WTC11 (cell line): Measurements from ENCODE around the gene MYO19. TPM values are rescaled to one million over a fixed set of nuclear protein-coding genes. Genes with fewer than 3 reads are reported as not detected.
A peak's percentile ranks its signal among the peaks of the same experiment; 100 is the strongest.
"Not testable (repeated sequence)": the region's sequence is repeated elsewhere in the genome, so short reads cannot be mapped to it uniquely, and the experiment has no call there.

Source experiments
- ATAC-seq: fragments of 200-7000 bp; cut with Tn5 transposase; 2 replicates; pipeline ENCODE4 v1.10.0; 2021; ENCODE audit warnings: mild to moderate bottlenecking, moderate library complexity
- CTCF ChIA-PET: fragments of 300-600 bp; sonication (Branson Sonifier 250); formaldehyde crosslinking; loops from one replicate; lab custom pipeline; 2021; ENCODE audit warnings: antibody characterized with exemption; lab: Charles Lee
- POLR2A ChIA-PET: fragments of 350-600 bp; sonication (Branson Sonifier 250); formaldehyde crosslinking; loops from one replicate; lab custom pipeline; 2021; ENCODE audit warnings: antibody characterized with exemption; lab: Charles Lee
- DNase-seq: peaks from one replicate; pipeline ENCODE4 v3.0.0; 2021; ENCODE audit warnings: low spot score
- H3K27ac Mint-ChIP-seq: 2 replicates; pipeline ENCODE4 v1.8.0; 2021; ENCODE audit warnings: mixed read lengths
- H3K27me3 Mint-ChIP-seq: 2 replicates; pipeline ENCODE4 v1.8.0; 2021; ENCODE audit warnings: low read depth, mild to moderate bottlenecking, moderate library complexity, mixed read lengths
- H3K36me3 Mint-ChIP-seq: 2 replicates; pipeline ENCODE4 v1.8.0; 2021; ENCODE audit warnings: mixed read lengths
- H3K4me1 Mint-ChIP-seq: 2 replicates; pipeline ENCODE4 v1.8.0; 2022; ENCODE audit warnings: mixed read lengths
- H3K4me3 Mint-ChIP-seq: 2 replicates; pipeline ENCODE4 v1.8.0; 2021; ENCODE audit warnings: mild to moderate bottlenecking, moderate library complexity, mixed read lengths
- H3K9me3 Mint-ChIP-seq: 2 replicates; pipeline ENCODE4 v1.8.0; 2021; ENCODE audit warnings: mixed read lengths
- CREB1 ChIP-seq: sonication (generic); formaldehyde crosslinking; IDR thresholded peaks from 2 replicates; pipeline ENCODE4 v1.8.0; 2023; ENCODE audit warnings: mild to moderate bottlenecking, missing genetic modification reagents
- CREM ChIP-seq: sonication (generic); formaldehyde crosslinking; IDR thresholded peaks from 2 replicates; pipeline ENCODE4 v1.8.1; 2022; ENCODE audit warnings: mild to moderate bottlenecking, missing genetic modification reagents, moderate library complexity
- EMX1 ChIP-seq: fragments of 250-450 bp; sonication (Bioruptor Pico); IDR thresholded peaks from 2 replicates; pipeline ENCODE4 v1.8.0; 2021; ENCODE audit warnings: mild to moderate bottlenecking
- ETV6 ChIP-seq: sonication (generic); formaldehyde crosslinking; IDR thresholded peaks from 2 replicates; pipeline ENCODE4 v1.8.1; 2022; ENCODE audit warnings: mild to moderate bottlenecking, missing genetic modification reagents
- FOXK1 ChIP-seq: sonication (generic); formaldehyde crosslinking; IDR thresholded peaks from 2 replicates; pipeline ENCODE4 v1.8.0; 2022; ENCODE audit warnings: mild to moderate bottlenecking, moderate library complexity, missing genetic modification reagents
- GTF2I ChIP-seq: fragments of 250-450 bp; sonication (Bioruptor Pico); conservative IDR thresholded peaks from 2 replicates; pipeline ENCODE4 v1.4.0; 2021; ENCODE audit warnings: mild to moderate bottlenecking
- IRF2 ChIP-seq: sonication (generic); formaldehyde crosslinking; IDR thresholded peaks from 2 replicates; pipeline ENCODE4 v1.8.0; 2022; ENCODE audit warnings: low read depth, missing genetic modification reagents, borderline replicate concordance
- KAT7 ChIP-seq: sonication (generic); formaldehyde crosslinking; IDR thresholded peaks from 2 replicates; pipeline ENCODE4 v1.8.1; 2023; ENCODE audit warnings: missing genetic modification reagents, mild to moderate bottlenecking, borderline replicate concordance
- NFATC4 ChIP-seq: fragments of 250-450 bp; sonication (Bioruptor Pico); IDR thresholded peaks from 2 replicates; pipeline ENCODE4 v1.9.0; 2021; ENCODE audit warnings: mild to moderate bottlenecking
- NFYB ChIP-seq: sonication (generic); formaldehyde crosslinking; conservative IDR thresholded peaks from 2 replicates; pipeline ENCODE4 v1.8.0; 2022; ENCODE audit warnings: low read depth, missing genetic modification reagents
- NR3C1 ChIP-seq: sonication (generic); formaldehyde crosslinking; conservative IDR thresholded peaks from 2 replicates; pipeline ENCODE4 v1.8.1; 2023; ENCODE audit warnings: low read depth, mild to moderate bottlenecking, missing genetic modification reagents
- RELA ChIP-seq: sonication (generic); formaldehyde crosslinking; IDR thresholded peaks from 2 replicates; pipeline ENCODE4 v1.8.1; 2022; ENCODE audit warnings: missing genetic modification reagents, mild to moderate bottlenecking, borderline replicate concordance
- TEAD4 ChIP-seq: sonication (generic); formaldehyde crosslinking; IDR thresholded peaks from 2 replicates; pipeline ENCODE4 v1.8.0; 2022; ENCODE audit warnings: mild to moderate bottlenecking, missing genetic modification reagents
- ZNF121 ChIP-seq: sonication (generic); formaldehyde crosslinking; IDR thresholded peaks from 2 replicates; pipeline ENCODE4 v1.8.0; 2023; ENCODE audit warnings: missing genetic modification reagents
- ZNF423 ChIP-seq: fragments of 250-450 bp; sonication (Bioruptor Pico); IDR thresholded peaks from 2 replicates; pipeline ENCODE4 v2.1.2; 2022; ENCODE audit warnings: mild to moderate bottlenecking, moderate library complexity
- total RNA-seq: library from RNA; stranded (reverse); gene quantifications from 3 replicates; pipeline ENCODE4 v1.2.3, GENCODE V29; 2021
- TF ChIP-seq, protein P1 (sequence below): fragments of 250-450 bp; sonication (Bioruptor Pico); IDR thresholded peaks from 2 replicates; pipeline ENCODE4 v1.8.0; 2021; ENCODE audit warnings: mild to moderate bottlenecking
- TF ChIP-seq, protein P2 (sequence below): sonication (generic); formaldehyde crosslinking; conservative IDR thresholded peaks from 2 replicates; pipeline ENCODE4 v1.8.1; 2023; ENCODE audit warnings: mild to moderate bottlenecking, low read depth, missing genetic modification reagents, moderate library complexity
- TF ChIP-seq, protein P3 (sequence below): sonication (generic); formaldehyde crosslinking; IDR thresholded peaks from 2 replicates; pipeline ENCODE4 v1.8.1; 2022; ENCODE audit warnings: low read depth, mild to moderate bottlenecking, moderate library complexity, missing genetic modification reagents, borderline replicate concordance
- TF ChIP-seq, protein P4 (sequence below): fragments of 250-450 bp; sonication (Bioruptor Pico); IDR thresholded peaks from 2 replicates; pipeline ENCODE4 v2.1.2; 2022; ENCODE audit warnings: mild to moderate bottlenecking, moderate library complexity
- TF ChIP-seq, protein P5 (sequence below): sonication (generic); formaldehyde crosslinking; IDR thresholded peaks from 2 replicates; pipeline ENCODE4 v1.8.0; 2023; ENCODE audit warnings: missing genetic modification reagents
- TF ChIP-seq, protein P6 (sequence below): sonication (generic); formaldehyde crosslinking; IDR thresholded peaks from 2 replicates; pipeline ENCODE4 v1.8.1; 2022; ENCODE audit warnings: low read depth, missing genetic modification reagents, borderline replicate concordance

MYO19 gene
- total RNA-seq, 1 experiment from 2014 or later: 146 TPM

DNA sequence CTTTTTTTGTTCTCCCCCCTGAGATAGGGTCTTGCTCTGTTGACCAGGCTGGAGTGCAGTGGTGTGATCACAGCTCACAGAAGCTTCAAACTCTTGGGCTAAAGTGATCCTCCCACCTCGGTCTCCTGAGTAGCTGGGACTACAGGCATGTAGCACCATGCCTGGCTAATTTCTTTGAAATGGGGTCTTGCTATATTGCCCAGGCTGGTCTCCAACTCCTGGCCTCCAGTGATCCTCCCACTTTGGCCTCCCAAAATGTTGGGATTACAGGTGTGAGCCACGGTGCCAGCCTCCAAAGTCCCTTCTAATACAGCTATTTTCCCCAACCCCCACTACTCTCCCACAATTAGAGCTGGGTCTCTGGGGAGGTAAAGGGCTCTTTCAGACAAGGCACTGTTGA, 26.2 kb downstream of the MYO19 start:
- CTCF ChIA-PET, H3K4me3 Mint-ChIP-seq, ATAC-seq, H3K9me3 Mint-ChIP-seq, POLR2A ChIA-PET, H3K27me3 Mint-ChIP-seq, DNase-seq, H3K4me1 Mint-ChIP-seq: not testable (repeated sequence)
- peaks cover 86% of the 10 kb centered on the region for H3K36me3 Mint-ChIP-seq
- TF ChIP-seq ZNF121 (peak; percentile 95), GTF2I (CRISPR knock-in tag) (peak; percentile 49; the same call in 1 of the 2 replicates)
- TF ChIP-seq, all 79 proteins: peak for 2; not testable (repeated sequence) for 77
- H3K27ac Mint-ChIP-seq: not testable (repeated sequence)

DNA sequence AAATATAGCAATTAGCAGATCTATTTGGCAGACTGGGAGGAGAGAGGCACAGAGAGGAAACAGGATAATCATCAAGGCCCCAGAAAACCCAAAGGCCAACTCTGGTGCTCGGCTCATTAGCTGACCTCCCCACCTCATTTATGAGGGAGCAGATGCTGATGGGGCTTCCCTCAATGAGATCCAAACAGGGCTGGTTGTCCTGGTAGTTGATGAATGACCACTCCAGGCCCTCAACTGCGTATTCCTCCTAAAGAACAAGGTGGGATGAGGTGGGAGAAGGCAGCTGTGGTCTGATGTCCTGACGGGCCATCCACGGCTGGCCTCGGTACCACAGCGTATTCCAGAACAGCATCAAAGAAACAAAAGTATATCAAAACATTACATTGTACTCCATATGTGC, 27.4 kb downstream of the MYO19 start:
- ATAC-seq (no peak), DNase-seq (no peak)
- ChIA-PET POLR2A (no interaction called here), CTCF (interaction anchor here (0.7 to 1.4 kb wide), 2 partner anchors 27 kb away, joined by 3 read pairs; partner anchors contain the start of genes MYO19 and PIGW)
- peaks cover 87% of the 10 kb centered on the region for H3K36me3 Mint-ChIP-seq
- no peaks in the 10 kb centered on the region for H3K9me3 Mint-ChIP-seq
- TF ChIP-seq RELA (CRISPR knock-in tag): no peak
- TF ChIP-seq IRF2 (CRISPR knock-in tag): no peak
- TF ChIP-seq, protein P1, sequence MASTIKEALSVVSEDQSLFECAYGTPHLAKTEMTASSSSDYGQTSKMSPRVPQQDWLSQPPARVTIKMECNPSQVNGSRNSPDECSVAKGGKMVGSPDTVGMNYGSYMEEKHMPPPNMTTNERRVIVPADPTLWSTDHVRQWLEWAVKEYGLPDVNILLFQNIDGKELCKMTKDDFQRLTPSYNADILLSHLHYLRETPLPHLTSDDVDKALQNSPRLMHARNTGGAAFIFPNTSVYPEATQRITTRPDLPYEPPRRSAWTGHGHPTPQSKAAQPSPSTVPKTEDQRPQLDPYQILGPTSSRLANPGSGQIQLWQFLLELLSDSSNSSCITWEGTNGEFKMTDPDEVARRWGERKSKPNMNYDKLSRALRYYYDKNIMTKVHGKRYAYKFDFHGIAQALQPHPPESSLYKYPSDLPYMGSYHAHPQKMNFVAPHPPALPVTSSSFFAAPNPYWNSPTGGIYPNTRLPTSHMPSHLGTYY: no peak
- no peak for TF ChIP-seq EMX1 (CRISPR knock-in tag)
- no peak for TF ChIP-seq CREB1 (CRISPR knock-in tag)
- TF ChIP-seq, protein P2, sequence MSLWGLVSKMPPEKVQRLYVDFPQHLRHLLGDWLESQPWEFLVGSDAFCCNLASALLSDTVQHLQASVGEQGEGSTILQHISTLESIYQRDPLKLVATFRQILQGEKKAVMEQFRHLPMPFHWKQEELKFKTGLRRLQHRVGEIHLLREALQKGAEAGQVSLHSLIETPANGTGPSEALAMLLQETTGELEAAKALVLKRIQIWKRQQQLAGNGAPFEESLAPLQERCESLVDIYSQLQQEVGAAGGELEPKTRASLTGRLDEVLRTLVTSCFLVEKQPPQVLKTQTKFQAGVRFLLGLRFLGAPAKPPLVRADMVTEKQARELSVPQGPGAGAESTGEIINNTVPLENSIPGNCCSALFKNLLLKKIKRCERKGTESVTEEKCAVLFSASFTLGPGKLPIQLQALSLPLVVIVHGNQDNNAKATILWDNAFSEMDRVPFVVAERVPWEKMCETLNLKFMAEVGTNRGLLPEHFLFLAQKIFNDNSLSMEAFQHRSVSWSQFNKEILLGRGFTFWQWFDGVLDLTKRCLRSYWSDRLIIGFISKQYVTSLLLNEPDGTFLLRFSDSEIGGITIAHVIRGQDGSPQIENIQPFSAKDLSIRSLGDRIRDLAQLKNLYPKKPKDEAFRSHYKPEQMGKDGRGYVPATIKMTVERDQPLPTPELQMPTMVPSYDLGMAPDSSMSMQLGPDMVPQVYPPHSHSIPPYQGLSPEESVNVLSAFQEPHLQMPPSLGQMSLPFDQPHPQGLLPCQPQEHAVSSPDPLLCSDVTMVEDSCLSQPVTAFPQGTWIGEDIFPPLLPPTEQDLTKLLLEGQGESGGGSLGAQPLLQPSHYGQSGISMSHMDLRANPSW: no peak
- TF ChIP-seq FOXK1 (CRISPR knock-in tag): no peak
- TF ChIP-seq, protein P3, sequence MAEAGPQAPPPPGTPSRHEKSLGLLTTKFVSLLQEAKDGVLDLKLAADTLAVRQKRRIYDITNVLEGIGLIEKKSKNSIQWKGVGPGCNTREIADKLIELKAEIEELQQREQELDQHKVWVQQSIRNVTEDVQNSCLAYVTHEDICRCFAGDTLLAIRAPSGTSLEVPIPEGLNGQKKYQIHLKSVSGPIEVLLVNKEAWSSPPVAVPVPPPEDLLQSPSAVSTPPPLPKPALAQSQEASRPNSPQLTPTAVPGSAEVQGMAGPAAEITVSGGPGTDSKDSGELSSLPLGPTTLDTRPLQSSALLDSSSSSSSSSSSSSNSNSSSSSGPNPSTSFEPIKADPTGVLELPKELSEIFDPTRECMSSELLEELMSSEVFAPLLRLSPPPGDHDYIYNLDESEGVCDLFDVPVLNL: no peak
- TF ChIP-seq, protein P4, sequence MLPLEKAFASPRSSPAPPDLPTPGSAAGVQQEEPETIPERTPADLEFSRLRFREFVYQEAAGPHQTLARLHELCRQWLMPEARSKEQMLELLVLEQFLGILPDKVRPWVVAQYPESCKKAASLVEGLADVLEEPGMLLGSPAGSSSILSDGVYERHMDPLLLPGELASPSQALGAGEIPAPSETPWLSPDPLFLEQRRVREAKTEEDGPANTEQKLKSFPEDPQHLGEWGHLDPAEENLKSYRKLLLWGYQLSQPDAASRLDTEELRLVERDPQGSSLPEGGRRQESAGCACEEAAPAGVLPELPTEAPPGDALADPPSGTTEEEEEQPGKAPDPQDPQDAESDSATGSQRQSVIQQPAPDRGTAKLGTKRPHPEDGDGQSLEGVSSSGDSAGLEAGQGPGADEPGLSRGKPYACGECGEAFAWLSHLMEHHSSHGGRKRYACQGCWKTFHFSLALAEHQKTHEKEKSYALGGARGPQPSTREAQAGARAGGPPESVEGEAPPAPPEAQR (CRISPR knock-in tag): no peak
- TF ChIP-seq, protein P5, sequence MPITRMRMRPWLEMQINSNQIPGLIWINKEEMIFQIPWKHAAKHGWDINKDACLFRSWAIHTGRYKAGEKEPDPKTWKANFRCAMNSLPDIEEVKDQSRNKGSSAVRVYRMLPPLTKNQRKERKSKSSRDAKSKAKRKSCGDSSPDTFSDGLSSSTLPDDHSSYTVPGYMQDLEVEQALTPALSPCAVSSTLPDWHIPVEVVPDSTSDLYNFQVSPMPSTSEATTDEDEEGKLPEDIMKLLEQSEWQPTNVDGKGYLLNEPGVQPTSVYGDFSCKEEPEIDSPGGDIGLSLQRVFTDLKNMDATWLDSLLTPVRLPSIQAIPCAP: no peak
- no peaks in the 10 kb centered on the region for H3K4me1 Mint-ChIP-seq
- H3K4me3 Mint-ChIP-seq: no peak overlapping the region
- H3K27me3 Mint-ChIP-seq: no peaks in the 10 kb centered on the region
- no peak overlapping the region for H3K27ac Mint-ChIP-seq

DNA sequence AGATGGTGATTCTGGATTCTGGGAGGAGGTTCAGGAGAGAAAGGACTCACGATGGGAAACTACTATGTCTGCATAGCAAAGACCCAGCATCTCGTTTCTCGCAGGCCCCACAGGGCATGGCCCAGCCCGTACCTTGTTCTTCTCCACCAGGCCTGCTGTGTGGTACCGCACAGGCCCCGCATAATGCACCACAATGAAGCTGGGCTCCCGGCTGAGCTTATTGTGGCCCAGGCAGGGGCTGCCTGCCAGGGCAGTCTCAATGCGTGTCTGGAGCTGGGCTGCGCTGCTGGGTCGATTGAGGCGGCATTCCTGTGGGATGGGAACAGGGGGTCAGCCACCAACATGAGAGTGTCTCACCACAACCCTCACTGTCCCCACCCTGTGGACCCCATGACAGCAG, 27.8 kb downstream of the MYO19 start:
- no peaks in the 10 kb centered on the region for H3K9me3 Mint-ChIP-seq
- H3K4me3 Mint-ChIP-seq: no peak overlapping the region
- POLR2A ChIA-PET: no interaction called here
- CTCF ChIA-PET: interaction anchor here (1.4 kb wide), 1 partner anchor 27 kb away, joined by 3 read pairs; the partner anchor contains the start of genes MYO19 and PIGW
- no peak overlapping the region for H3K27ac Mint-ChIP-seq
- H3K36me3 Mint-ChIP-seq: peaks cover 87% of the 10 kb centered on the region
- ATAC-seq (no peak), DNase-seq (no peak)
- no peaks in the 10 kb centered on the region for H3K27me3 Mint-ChIP-seq
- H3K4me1 Mint-ChIP-seq: no peaks in the 10 kb centered on the region
- TF ChIP-seq TEAD4 (CRISPR knock-in tag) (no peak), CREM (CRISPR knock-in tag) (no peak), ZNF423 (CRISPR knock-in tag) (no peak), NFATC4 (CRISPR knock-in tag) (no peak), ETV6 (CRISPR knock-in tag) (no peak), KAT7 (no peak), NR3C1 (no peak), NFYB (CRISPR knock-in tag) (no peak)
- TF ChIP-seq, protein P6, sequence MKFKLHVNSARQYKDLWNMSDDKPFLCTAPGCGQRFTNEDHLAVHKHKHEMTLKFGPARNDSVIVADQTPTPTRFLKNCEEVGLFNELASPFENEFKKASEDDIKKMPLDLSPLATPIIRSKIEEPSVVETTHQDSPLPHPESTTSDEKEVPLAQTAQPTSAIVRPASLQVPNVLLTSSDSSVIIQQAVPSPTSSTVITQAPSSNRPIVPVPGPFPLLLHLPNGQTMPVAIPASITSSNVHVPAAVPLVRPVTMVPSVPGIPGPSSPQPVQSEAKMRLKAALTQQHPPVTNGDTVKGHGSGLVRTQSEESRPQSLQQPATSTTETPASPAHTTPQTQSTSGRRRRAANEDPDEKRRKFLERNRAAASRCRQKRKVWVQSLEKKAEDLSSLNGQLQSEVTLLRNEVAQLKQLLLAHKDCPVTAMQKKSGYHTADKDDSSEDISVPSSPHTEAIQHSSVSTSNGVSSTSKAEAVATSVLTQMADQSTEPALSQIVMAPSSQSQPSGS (CRISPR knock-in tag): no peak
